ENCODE measurements around the gene CTTNBP2NL. TPM values are rescaled to one million over a fixed set of nuclear protein-coding genes. Genes with fewer than 3 reads are reported as not detected.

CTTNBP2NL gene
- polyA plus RNA-seq (ENCODE audit: insufficient read length), result 43.5 TPM
- long read RNA-seq, donor 1, full-length matches to known transcripts, result 13 of 41 reads
- long read RNA-seq, donor 1, partial matches to known transcripts, result 28 of 41 reads
- long read RNA-seq, donor 1, other reads (novel, unspliced or antisense), result 0 of 41 reads
- long read RNA-seq, donor 2, full-length matches to known transcripts, result 8 of 8 reads
- long read RNA-seq, donor 2, partial matches to known transcripts, result 0 of 8 reads
- long read RNA-seq, donor 2, other reads (novel, unspliced or antisense), result 0 of 8 reads
- long read RNA-seq, donor 3, full-length matches to known transcripts, result 9 of 9 reads
- long read RNA-seq, donor 3, partial matches to known transcripts, result 0 of 9 reads
- long read RNA-seq, donor 3, other reads (novel, unspliced or antisense), result 0 of 9 reads
- long read RNA-seq, donor 4, full-length matches to known transcripts, result 2 of 2 reads
- long read RNA-seq, donor 4, partial matches to known transcripts, result 0 of 2 reads
- long read RNA-seq, donor 4, other reads (novel, unspliced or antisense), result 0 of 2 reads
- long read RNA-seq, donor 5, full-length matches to known transcripts, result 9 of 18 reads
- long read RNA-seq, donor 5, partial matches to known transcripts, result 9 of 18 reads
- long read RNA-seq, donor 5, other reads (novel, unspliced or antisense), result 0 of 18 reads
- long read RNA-seq, donor 6, full-length matches to known transcripts, result 9 of 9 reads
- long read RNA-seq, donor 6, partial matches to known transcripts, result 0 of 9 reads
- long read RNA-seq, donor 6, other reads (novel, unspliced or antisense), result 0 of 9 reads
- long read RNA-seq, donor 7, full-length matches to known transcripts, result 14 of 20 reads
- long read RNA-seq, donor 7, partial matches to known transcripts, result 6 of 20 reads
- long read RNA-seq, donor 7, other reads (novel, unspliced or antisense), result 0 of 20 reads
- long read RNA-seq, donor 8, full-length matches to known transcripts, result 5 of 5 reads
- long read RNA-seq, donor 8, partial matches to known transcripts, result 0 of 5 reads
- long read RNA-seq, donor 8, other reads (novel, unspliced or antisense), result 0 of 5 reads

- DNase-seq, result peak; percentile 99
These were observed at the start of gene CTTNBP2NL for GRCh38 chr1:112395821-112396652. Gene CTTNBP2NL (plus strand): TSS chr1:112396214. CDS start chr1:112416166, 19,952 bp downstream.

- no peak for DNase-seq
These were observed 49.1 kb upstream of the CTTNBP2NL start for GRCh38 chr1:112346801-112347350.

- no peak for DNase-seq
These were observed 39.2 kb upstream of the CTTNBP2NL start for GRCh38 chr1:112356765-112357164.

GRCh38 chr1:112357467-112357866 is 38.5 kb upstream of the CTTNBP2NL start:
- no peak for DNase-seq

- DNase-seq, result no peak
These were observed 37.8 kb upstream of the CTTNBP2NL start for GRCh38 chr1:112358061-112358770.

GRCh38 chr1:112358798-112359408 is 37.1 kb upstream of the CTTNBP2NL start:
- no peak for DNase-seq

GRCh38 chr1:112359961-112360767 is 35.9 kb upstream of the CTTNBP2NL start:
- DNase-seq, result no peak

GRCh38 chr1:112363636-112364035 is 32.4 kb upstream of the CTTNBP2NL start:
- no peak for DNase-seq

GRCh38 chr1:112368198-112368597 is 27.8 kb upstream of the CTTNBP2NL start:
- DNase-seq, result no peak

- DNase-seq, result peak; percentile 78
These were observed 26.4 kb upstream of the CTTNBP2NL start for GRCh38 chr1:112369392-112370285.

GRCh38 chr1:112370996-112371395 is 25.0 kb upstream of the CTTNBP2NL start:
- DNase-seq, result no peak

GRCh38 chr1:112371775-112372174 is 24.2 kb upstream of the CTTNBP2NL start:
- DNase-seq, result no peak

GRCh38 chr1:112373806-112374205 is 22.2 kb upstream of the CTTNBP2NL start:
- DNase-seq, result no peak

GRCh38 chr1:112375701-112376100 is 20.3 kb upstream of the CTTNBP2NL start:
- no peak for DNase-seq

GRCh38 chr1:112380356-112380755 is 15.7 kb upstream of the CTTNBP2NL start:
- no peak for DNase-seq

- no peak for DNase-seq
These were observed 14.5 kb upstream of the CTTNBP2NL start for GRCh38 chr1:112381324-112382076.

- no peak for DNase-seq
These were observed 12.1 kb upstream of the CTTNBP2NL start for GRCh38 chr1:112383759-112384370.
